ENCODE data around the gene SGCA. TPM values are rescaled to one million over a fixed set of nuclear protein-coding genes. Genes with fewer than 3 reads are reported as not detected.

The SGCA gene
- total and polyA plus RNA-seq, 9 of the 15 experiments (the other 6 are each of a cell fraction or from before 2014, with no cell fraction given): not detected

DNA sequence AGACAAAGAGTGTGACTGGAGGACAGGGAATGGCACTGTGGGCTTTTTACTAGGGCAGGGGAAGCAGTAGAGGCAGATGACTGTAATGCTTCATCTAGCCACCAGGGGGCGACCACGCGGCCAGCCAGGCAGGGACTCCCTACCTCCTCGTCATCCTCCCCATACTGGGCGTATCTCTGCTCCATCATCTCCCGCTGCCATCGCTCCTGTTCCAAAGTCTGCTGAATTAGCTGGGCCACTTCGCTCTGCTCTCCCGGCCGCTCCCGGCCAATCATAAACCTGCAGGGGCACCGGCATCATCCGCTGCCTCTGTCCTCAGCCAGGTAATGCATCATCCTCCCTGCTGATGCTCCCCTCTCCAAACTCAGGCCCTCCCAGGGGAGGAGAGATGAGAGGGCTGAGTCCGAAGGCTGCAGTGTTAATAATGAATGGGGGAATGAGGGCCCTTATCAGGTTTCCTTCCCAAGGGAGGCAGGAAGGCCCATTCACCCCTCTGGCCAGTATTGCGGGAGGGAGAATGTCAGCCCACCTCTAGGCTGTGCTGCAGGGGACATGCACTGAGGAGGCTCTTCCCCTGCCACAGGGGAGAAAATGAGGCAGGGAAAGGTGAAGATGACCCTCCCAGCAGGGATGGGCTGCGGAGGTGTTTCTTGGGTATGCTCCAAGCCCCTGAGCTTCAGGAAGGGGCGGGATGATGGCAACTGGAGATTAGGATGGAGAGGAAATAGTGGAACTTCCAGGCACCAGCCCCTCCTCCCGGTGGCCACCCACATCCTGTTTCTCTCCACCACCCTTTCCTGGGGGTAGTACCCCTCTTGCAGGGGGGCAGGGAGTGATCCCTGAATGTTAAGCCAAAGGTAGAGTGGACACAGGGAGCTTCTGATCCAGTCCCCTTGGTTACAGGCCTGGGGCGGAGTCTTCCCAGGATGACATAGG, 25.6 kb upstream of the SGCA start (continued):
- TF ChIP-seq HDAC2 (IDR thresholded peaks at IDR 0.05): peak; percentile 65; the same call in 1 of the 2 replicates
- TF ChIP-seq CBX8 (IDR thresholded peaks at IDR 0.05; ENCODE audit: borderline replicate concordance, extremely low read depth, low read depth, low read length, poor library complexity, severe bottlenecking): no peak
- peak; percentile 90 for TF ChIP-seq XRCC5 (IDR thresholded peaks at IDR 0.05; ENCODE audit: low read depth, low read length)
- TF ChIP-seq, protein P1, sequence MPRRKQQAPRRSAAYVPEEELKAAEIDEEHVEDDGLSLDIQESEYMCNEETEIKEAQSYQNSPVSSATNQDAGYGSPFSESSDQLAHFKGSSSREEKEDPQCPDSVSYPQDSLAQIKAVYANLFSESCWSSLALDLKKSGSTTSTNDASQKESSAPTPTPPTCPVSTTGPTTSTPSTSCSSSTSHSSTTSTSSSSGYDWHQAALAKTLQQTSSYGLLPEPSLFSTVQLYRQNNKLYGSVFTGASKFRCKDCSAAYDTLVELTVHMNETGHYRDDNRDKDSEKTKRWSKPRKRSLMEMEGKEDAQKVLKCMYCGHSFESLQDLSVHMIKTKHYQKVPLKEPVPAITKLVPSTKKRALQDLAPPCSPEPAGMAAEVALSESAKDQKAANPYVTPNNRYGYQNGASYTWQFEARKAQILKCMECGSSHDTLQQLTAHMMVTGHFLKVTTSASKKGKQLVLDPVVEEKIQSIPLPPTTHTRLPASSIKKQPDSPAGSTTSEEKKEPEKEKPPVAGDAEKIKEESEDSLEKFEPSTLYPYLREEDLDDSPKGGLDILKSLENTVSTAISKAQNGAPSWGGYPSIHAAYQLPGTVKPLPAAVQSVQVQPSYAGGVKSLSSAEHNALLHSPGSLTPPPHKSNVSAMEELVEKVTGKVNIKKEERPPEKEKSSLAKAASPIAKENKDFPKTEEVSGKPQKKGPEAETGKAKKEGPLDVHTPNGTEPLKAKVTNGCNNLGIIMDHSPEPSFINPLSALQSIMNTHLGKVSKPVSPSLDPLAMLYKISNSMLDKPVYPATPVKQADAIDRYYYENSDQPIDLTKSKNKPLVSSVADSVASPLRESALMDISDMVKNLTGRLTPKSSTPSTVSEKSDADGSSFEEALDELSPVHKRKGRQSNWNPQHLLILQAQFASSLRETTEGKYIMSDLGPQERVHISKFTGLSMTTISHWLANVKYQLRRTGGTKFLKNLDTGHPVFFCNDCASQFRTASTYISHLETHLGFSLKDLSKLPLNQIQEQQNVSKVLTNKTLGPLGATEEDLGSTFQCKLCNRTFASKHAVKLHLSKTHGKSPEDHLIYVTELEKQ (CRISPR knock-in tag; IDR thresholded peaks at IDR 0.05): no peak
- TF ChIP-seq, protein P2, sequence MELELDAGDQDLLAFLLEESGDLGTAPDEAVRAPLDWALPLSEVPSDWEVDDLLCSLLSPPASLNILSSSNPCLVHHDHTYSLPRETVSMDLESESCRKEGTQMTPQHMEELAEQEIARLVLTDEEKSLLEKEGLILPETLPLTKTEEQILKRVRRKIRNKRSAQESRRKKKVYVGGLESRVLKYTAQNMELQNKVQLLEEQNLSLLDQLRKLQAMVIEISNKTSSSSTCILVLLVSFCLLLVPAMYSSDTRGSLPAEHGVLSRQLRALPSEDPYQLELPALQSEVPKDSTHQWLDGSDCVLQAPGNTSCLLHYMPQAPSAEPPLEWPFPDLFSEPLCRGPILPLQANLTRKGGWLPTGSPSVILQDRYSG (tag; conservative IDR thresholded peaks at IDR 0.05; ENCODE audit: low read depth): no peak
- TF ChIP-seq ZKSCAN8 (CRISPR knock-in tag; IDR thresholded peaks at IDR 0.05): no peak
- TF ChIP-seq SMAD4 (CRISPR knock-in tag; conservative IDR thresholded peaks at IDR 0.05): peak; percentile 50; the same call in 1 of the 2 replicates
- TF ChIP-seq PRMT5 (CRISPR knock-in tag; IDR thresholded peaks at IDR 0.05): no peak
- no peak for TF ChIP-seq ZNF644 (tag; IDR thresholded peaks at IDR 0.05; ENCODE audit: low read depth)
- 0 out of 2 replicates have a peak, but pooled peaks have one; percentile 32 for TF ChIP-seq JUN (IDR thresholded peaks at IDR 0.05; ENCODE audit: borderline replicate concordance, low read depth, low read length)
- TF ChIP-seq JUN (CRISPR knock-in tag; IDR thresholded peaks at IDR 0.05; ENCODE audit: borderline replicate concordance): no peak
- no peak for TF ChIP-seq TSC22D4 (tag; IDR thresholded peaks at IDR 0.05)
- peak; percentile 97; the same call in 1 of the 2 replicates for TF ChIP-seq CBX1 (IDR thresholded peaks at IDR 0.05; ENCODE audit: low read depth)
- peak; percentile 91 for TF ChIP-seq CREM (IDR thresholded peaks at IDR 0.05; ENCODE audit: low read depth)
- no peak for TF ChIP-seq ZNF124 (CRISPR knock-in tag; IDR thresholded peaks at IDR 0.05)
- TF ChIP-seq GTF2F1 (IDR thresholded peaks at IDR 0.05; ENCODE audit: low read depth, low read length): no peak
- TF ChIP-seq, protein P3, sequence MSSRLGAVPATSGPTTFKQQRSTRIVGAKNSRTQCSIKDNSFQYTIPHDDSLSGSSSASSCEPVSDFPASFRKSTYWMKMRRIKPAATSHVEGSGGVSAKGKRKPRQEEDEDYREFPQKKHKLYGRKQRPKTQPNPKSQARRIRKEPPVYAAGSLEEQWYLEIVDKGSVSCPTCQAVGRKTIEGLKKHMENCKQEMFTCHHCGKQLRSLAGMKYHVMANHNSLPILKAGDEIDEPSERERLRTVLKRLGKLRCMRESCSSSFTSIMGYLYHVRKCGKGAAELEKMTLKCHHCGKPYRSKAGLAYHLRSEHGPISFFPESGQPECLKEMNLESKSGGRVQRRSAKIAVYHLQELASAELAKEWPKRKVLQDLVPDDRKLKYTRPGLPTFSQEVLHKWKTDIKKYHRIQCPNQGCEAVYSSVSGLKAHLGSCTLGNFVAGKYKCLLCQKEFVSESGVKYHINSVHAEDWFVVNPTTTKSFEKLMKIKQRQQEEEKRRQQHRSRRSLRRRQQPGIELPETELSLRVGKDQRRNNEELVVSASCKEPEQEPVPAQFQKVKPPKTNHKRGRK (tag; IDR thresholded peaks at IDR 0.05): no peak
- TF ChIP-seq FOXP1 (CRISPR knock-in tag; IDR thresholded peaks at IDR 0.05): peak; percentile 48; the same call in 1 of the 2 replicates
- TF ChIP-seq, protein P4, sequence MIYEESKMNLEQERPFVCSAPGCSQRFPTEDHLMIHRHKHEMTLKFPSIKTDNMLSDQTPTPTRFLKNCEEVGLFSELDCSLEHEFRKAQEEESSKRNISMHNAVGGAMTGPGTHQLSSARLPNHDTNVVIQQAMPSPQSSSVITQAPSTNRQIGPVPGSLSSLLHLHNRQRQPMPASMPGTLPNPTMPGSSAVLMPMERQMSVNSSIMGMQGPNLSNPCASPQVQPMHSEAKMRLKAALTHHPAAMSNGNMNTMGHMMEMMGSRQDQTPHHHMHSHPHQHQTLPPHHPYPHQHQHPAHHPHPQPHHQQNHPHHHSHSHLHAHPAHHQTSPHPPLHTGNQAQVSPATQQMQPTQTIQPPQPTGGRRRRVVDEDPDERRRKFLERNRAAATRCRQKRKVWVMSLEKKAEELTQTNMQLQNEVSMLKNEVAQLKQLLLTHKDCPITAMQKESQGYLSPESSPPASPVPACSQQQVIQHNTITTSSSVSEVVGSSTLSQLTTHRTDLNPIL (CRISPR knock-in tag; IDR thresholded peaks at IDR 0.05): no peak
- no peak for TF ChIP-seq ARID2 (IDR thresholded peaks at IDR 0.05)
